B cell (primary cell): ENCODE results near the gene PLEKHM3. TPM values are rescaled to one million over a fixed set of nuclear protein-coding genes. Genes with fewer than 3 reads are reported as not detected.

ENCODE experiments used
- ATAC-seq: fragments of 200-7000 bp; cut with Tn5 transposase; one replicate; pipeline ENCODE4 v1.10.0; 2021; ENCODE audit warnings: low read depth, mild to moderate bottlenecking, moderate number of reproducible peaks, moderate library complexity
- CTCF ChIA-PET: fragments of 350-600 bp; sonication (Branson Sonifier 250); formaldehyde crosslinking; loops from one replicate; lab custom pipeline; 2021; ENCODE audit warnings: antibody characterized with exemption, inconsistent platforms; lab: Charles Lee
- POLR2A ChIA-PET: fragments of 350-600 bp; sonication (Branson Sonifier 250); formaldehyde crosslinking; loops from one replicate; lab custom pipeline; 2021; ENCODE audit warnings: antibody characterized with exemption; lab: Charles Lee
- DNase-seq: peaks from one replicate; pipeline ENCODE4 v3.0.0; 2013
- H2AFZ ChIP-seq: 2 replicates; pipeline ENCODE4 v1.6.1; 2012; ENCODE audit warnings: mild to moderate bottlenecking, low read depth, low read length; ENCODE audit not compliant: insufficient read depth, poor library complexity, severe bottlenecking
- H3K27ac ChIP-seq, 2 donors: 1 replicate in 1 of 2; 2 replicates in 1 of 2; pipeline ENCODE4 v1.5.1; 2012 to 2013; ENCODE audit warnings: low read length in 2 of 2, mild to moderate bottlenecking in 2 of 2, moderate library complexity in 1 of 2
- H3K27me3 ChIP-seq, 4 experiments: fragments of 200-600 bp in 1 of 4; sonication (generic) in 1 of 4; replicated peaks in 1 of 4; 1 replicate in 2 of 4; 2 replicates in 2 of 4; pipeline versions ENCODE4 v1.6.1 to v1.7.0; 2013 to 2016; ENCODE audit warnings: low read length in 3 of 4, mild to moderate bottlenecking in 2 of 4, mixed read lengths in 1 of 4, moderate library complexity in 1 of 4; ENCODE audit not compliant: insufficient read depth in 4 of 4, control insufficient read depth in 3 of 4; ENCODE audit errors: control extremely low read depth in 1 of 4
- H3K36me3 ChIP-seq, 2 experiments: replicated peaks in 1 of 2; 1 replicate in 1 of 2; 2 replicates in 1 of 2; pipeline versions ENCODE4 v1.6.1 to v1.7.1; 2013; ENCODE audit warnings: low read length in 1 of 2; ENCODE audit not compliant: insufficient read depth in 2 of 2, control insufficient read depth in 1 of 2; ENCODE audit errors: control extremely low read depth in 1 of 2, extremely low read depth in 1 of 2
- H3K4me1 ChIP-seq, 2 donors: fragments of 200-600 bp in 1 of 2; sonication (generic) in 1 of 2; 1 replicate in 1 of 2; 2 replicates in 1 of 2; pipeline versions ENCODE4 v1.5.1 to v1.6.1; 2013 to 2017; ENCODE audit warnings: low read length in 2 of 2; ENCODE audit not compliant: control insufficient read depth in 2 of 2, insufficient read depth in 2 of 2
- H3K4me2 ChIP-seq: replicated peaks from 2 replicates; pipeline ENCODE3; 2012; ENCODE audit warnings: mild to moderate bottlenecking, low read depth, low read length; ENCODE audit not compliant: poor library complexity, severe bottlenecking
- H3K4me3 ChIP-seq, 5 experiments: fragments of 200-600 bp in 1 of 5; sonication (generic) in 1 of 5; 1 replicate in 3 of 5; 2 replicates in 2 of 5; pipeline versions ENCODE4 v1.5.1 to v1.7.0; 2011 to 2016; ENCODE audit warnings: low read length in 4 of 5, mild to moderate bottlenecking in 4 of 5, low read depth in 2 of 5, control low read depth in 1 of 5, moderate library complexity in 1 of 5; ENCODE audit not compliant: insufficient read depth in 1 of 5; ENCODE audit errors: control extremely low read depth in 1 of 5, extremely low read depth in 1 of 5
- H3K79me2 ChIP-seq: fragments of 200-600 bp; sonication (generic); one replicate; pipeline ENCODE4 v1.6.0; 2016; ENCODE audit warnings: low read length; ENCODE audit not compliant: control insufficient read depth, insufficient read depth
- H3K9ac ChIP-seq: fragments of 200-600 bp; sonication (generic); 2 replicates; pipeline ENCODE4 v1.6.1; 2017; ENCODE audit warnings: mild to moderate bottlenecking, low read length, moderate library complexity
- H3K9me3 ChIP-seq, 3 donors: one replicate each; pipeline versions ENCODE4 v1.6.1 to v1.7.1; 2013; ENCODE audit warnings: low read length in 2 of 3; ENCODE audit not compliant: control insufficient read depth in 2 of 3, insufficient read depth in 1 of 3; ENCODE audit errors: control extremely low read depth in 1 of 3
- H4K20me1 ChIP-seq: 2 replicates; pipeline ENCODE4 v1.6.0; 2012; ENCODE audit warnings: mild to moderate bottlenecking, low read length; ENCODE audit not compliant: insufficient read depth, control insufficient read depth, poor library complexity, severe bottlenecking
- H3K27ac Mint-ChIP-seq: one replicate; pipeline ENCODE4 v1.8.0; 2021; ENCODE audit warnings: mixed read lengths
- H3K27me3 Mint-ChIP-seq: one replicate; pipeline ENCODE4 v1.8.0; 2021; ENCODE audit warnings: mixed read lengths
- H3K4me1 Mint-ChIP-seq: one replicate; pipeline ENCODE4 v1.8.0; 2021; ENCODE audit warnings: mixed read lengths
- H3K4me3 Mint-ChIP-seq: one replicate; pipeline ENCODE4 v1.8.0; 2021; ENCODE audit warnings: mixed read lengths
- H3K9me3 Mint-ChIP-seq: one replicate; pipeline ENCODE4 v1.8.0; 2022; ENCODE audit warnings: mixed read lengths; ENCODE audit not compliant: insufficient read depth
- CTCF ChIP-seq: fragments of 200-600 bp; IDR thresholded peaks from one replicate; pipeline ENCODE4 v1.8.0; 2022; ENCODE audit warnings: antibody characterized with exemption, mild to moderate bottlenecking
- EZH2 ChIP-seq: IDR thresholded peaks from 2 replicates; pipeline ENCODE4 v1.6.1; 2012; ENCODE audit warnings: borderline replicate concordance, low read depth, mild to moderate bottlenecking, moderate library complexity, low read length; ENCODE audit not compliant: insufficient read depth, poor library complexity, severe bottlenecking
- WGBS: methylation state at CpG from one replicate; pipeline ENCODE4 v1.1.5; 2013; ENCODE audit warnings: missing lambda C conversion rate; ENCODE audit not compliant: insufficient coverage; 5-methylcytosine and 5-hydroxymethylcytosine counted together
- intact Hi-C: fragments of 100-400 bp; cut with micrococcal nuclease; formaldehyde crosslinking; loops from one replicate; pipeline ENCODE4 v1.10.0; 2022
- polyA plus RNA-seq: library from polyadenylated mRNA; depleted of rRNA; stranded (reverse); fragments of >200 nt; gene quantifications from 2 replicates; pipeline ENCODE4 v1.2.3, GENCODE V29; 2012
- total RNA-seq, 2 donors: library from RNA; stranded (reverse); fragments of 120-200 nt in 1 of 2; gene quantifications; 1 replicate in 1 of 2; 2 replicates in 1 of 2; pipeline versions ENCODE4 v1.2.3 to v1.2.4, GENCODE V29; 2013 to 2022

Gene PLEKHM3
- total and polyA plus RNA-seq, 2 donors (not counting 1 experiment from before 2014, with no cell fraction given), result 4.0 to 17.7 TPM

- peaks cover 6% of the 10 kb centered on the region for H3K4me1 Mint-ChIP-seq
- H3K36me3 ChIP-seq, result no peaks in the 10 kb centered on the region
- no peak for ATAC-seq
- H3K9me3 Mint-ChIP-seq, result no peaks in the 10 kb centered on the region
- no peak for TF ChIP-seq CTCF
- no peak for TF ChIP-seq EZH2
- 84% methylated on average over 5 of the region's 5 CpGs for WGBS
- no peaks in the 10 kb centered on the region for H3K4me1 ChIP-seq
- no peak overlapping the region for H3K4me2 ChIP-seq
- H4K20me1 ChIP-seq, result no peaks in the 10 kb centered on the region
- intact Hi-C loops, result no loop called here
- H3K4me3 Mint-ChIP-seq, result no peak overlapping the region
- H3K9ac ChIP-seq, result no peak overlapping the region
- ChIA-PET CTCF (interaction anchor here (1.8 kb wide), 1 partner anchor 25 kb away, joined by 5 read pairs; no protein-coding TSS in a partner anchor), POLR2A (interaction anchor here (0.6 kb wide), 1 partner anchor 295 kb away, joined by 8 read pairs; no protein-coding TSS in a partner anchor)
- no peaks in the 10 kb centered on the region for H3K9me3 ChIP-seq
- DNase-seq, result no peak
- H3K27me3 Mint-ChIP-seq, result peaks cover 12% of the 10 kb centered on the region
- no peak overlapping the region for H2AFZ ChIP-seq
- no peaks in the 10 kb centered on the region for H3K27me3 ChIP-seq
- no peak overlapping the region for H3K27ac ChIP-seq
- H3K79me2 ChIP-seq, result no peaks in the 10 kb centered on the region
- no peak overlapping the region for H3K27ac Mint-ChIP-seq
- H3K4me3 ChIP-seq, result no peak overlapping the region
Observed at GRCh38 chr2:208065476-208065875, 40.1 kb upstream of the PLEKHM3 start.

- no peak overlapping the region for H3K9ac ChIP-seq
- no peak overlapping the region for H3K27ac ChIP-seq
- no peaks in the 10 kb centered on the region for H3K9me3 ChIP-seq
- H3K36me3 ChIP-seq, result no peaks in the 10 kb centered on the region
- 25% methylated on average over 3 of the region's 8 CpGs for WGBS
- H3K4me2 ChIP-seq, result no peak overlapping the region
- ATAC-seq, result no peak
- Mint-ChIP-seq H3K27me3 (peaks cover 12% of the 10 kb centered on the region), H3K27ac (no peak overlapping the region), H3K4me3 (no peak overlapping the region), H3K4me1 (peaks cover 6% of the 10 kb centered on the region), H3K9me3 (no peaks in the 10 kb centered on the region)
- ChIA-PET POLR2A (interaction anchor here (0.6 kb wide), 1 partner anchor 588 kb away, joined by 3 read pairs; no protein-coding TSS in a partner anchor), CTCF (interaction anchor here (0.8 to 1.1 kb wide), 2 partner anchors 15 to 318 kb away, joined by 3 read pairs; no protein-coding TSS in a partner anchor)
- DNase-seq, result no peak
- H3K4me3 ChIP-seq, result no peak overlapping the region
- H4K20me1 ChIP-seq, result no peaks in the 10 kb centered on the region
- intact Hi-C loops, result no loop called here
- no peaks in the 10 kb centered on the region for H3K4me1 ChIP-seq
- TF ChIP-seq EZH2 (no peak), CTCF (no peak)
- H2AFZ ChIP-seq, result no peak overlapping the region
- H3K27me3 ChIP-seq, result no peaks in the 10 kb centered on the region
- no peaks in the 10 kb centered on the region for H3K79me2 ChIP-seq
Observed at GRCh38 chr2:208064220-208064961, 39.1 kb upstream of the PLEKHM3 start.
